Skin epidermis (tissue), 12 donors: Measurements from ENCODE around the gene PLEKHM1.
"Not testable (repeated sequence)": the region's sequence is repeated elsewhere in the genome, so short reads cannot be mapped to it uniquely, and the experiment has no call there.

Experiments used
- H3K27ac ChIP-seq, 21 experiments: fragments of 200-600 bp; sonication (generic) in 11 of 21; one replicate each; pipeline ENCODE4 v1.5.0; 2020; ENCODE audit warnings: mild to moderate bottlenecking in 3 of 21, inconsistent platforms in 2 of 21, moderate library complexity in 2 of 21
- H3K4me3 ChIP-seq, 7 experiments: fragments of 200-600 bp; sonication (generic) in 2 of 7; one replicate each; pipeline ENCODE4 v1.5.0; 2020; ENCODE audit warnings: inconsistent platforms in 2 of 7, mild to moderate bottlenecking in 2 of 7, moderate library complexity in 1 of 7

The PLEKHM1 gene

GRCh38 chr17:45444856-45445820 lies 45.4 kb downstream of the PLEKHM1 start:
- not testable (repeated sequence) for H3K4me3 ChIP-seq
- peak overlapping the region in 3 of 21 experiments; percentile 11 to 77 (median 54) for H3K27ac ChIP-seq

DNA sequence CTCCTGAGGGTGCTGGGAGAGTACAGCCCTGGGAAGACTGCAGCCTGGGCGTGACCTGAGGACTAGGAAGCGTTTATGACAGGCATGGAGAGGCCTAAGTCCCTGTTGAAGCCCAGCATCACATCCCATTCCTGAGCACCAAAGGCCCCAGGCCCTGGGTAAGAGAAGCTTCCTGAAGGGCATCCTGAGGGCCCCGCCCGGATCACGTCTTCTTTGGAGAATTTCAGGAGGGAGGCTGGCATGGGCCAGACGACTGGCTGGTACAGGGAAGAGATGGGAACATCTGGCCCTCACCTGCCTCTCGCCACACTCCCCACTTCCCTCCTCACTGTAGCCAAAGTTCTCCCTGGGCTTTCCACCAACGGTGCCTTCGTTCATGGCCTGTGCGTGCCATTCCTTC lies 46.2 kb downstream of the PLEKHM1 start:
- not testable (repeated sequence) for H3K27ac ChIP-seq, H3K4me3 ChIP-seq

- H3K27ac ChIP-seq, result not testable (repeated sequence)
Measured at GRCh38 chr17:45443371-45444260, 46.9 kb downstream of the PLEKHM1 start.

DNA sequence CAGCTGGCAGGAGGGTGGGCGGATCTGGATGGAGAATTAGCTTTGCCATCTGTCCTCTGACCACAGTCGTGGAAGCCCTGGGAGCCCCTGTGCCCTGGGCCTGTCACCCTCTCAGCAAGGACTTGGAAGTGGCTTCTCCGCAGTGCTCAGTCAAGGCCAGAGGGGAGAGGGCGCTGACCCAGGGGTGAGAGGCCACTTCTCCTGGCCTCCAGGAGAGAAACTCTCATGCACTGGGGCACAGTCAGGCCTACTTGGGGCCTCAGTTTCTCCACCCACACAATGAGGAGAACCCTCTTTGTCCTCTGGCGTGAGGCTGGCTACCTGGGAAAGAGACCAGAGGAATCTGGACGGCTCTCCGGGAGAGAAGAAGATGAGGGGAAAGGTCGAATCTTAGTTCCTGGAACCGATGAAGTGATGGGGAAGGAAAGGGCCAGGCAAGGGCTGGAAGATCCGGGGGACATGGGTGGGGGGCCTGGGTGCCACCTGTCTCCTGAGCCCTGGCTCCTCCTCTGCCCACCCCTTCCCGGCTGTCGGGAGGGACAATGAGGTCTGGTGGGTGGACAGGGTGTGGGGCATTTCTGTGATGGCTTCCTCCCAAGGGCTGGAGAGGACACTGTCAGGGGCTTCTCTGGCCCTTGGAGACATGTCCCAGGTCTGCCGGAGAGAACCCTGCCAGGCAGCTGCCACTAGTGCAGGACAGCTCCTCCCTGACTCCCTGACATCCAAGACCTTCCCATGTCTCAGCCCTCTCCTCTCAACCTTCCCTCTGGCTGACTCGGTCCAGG lies 48.8 kb downstream of the PLEKHM1 start:
- Histone ChIP-seq H3K27ac (peak overlapping the region in 2 of 21 experiments; percentile 2 to 9), H3K4me3 (no peak overlapping the region)

More at GRCh38 chr17:45443371-45444260, 46.9 kb downstream of the PLEKHM1 start:
- H3K4me3 ChIP-seq, result not testable (repeated sequence)

DNA sequence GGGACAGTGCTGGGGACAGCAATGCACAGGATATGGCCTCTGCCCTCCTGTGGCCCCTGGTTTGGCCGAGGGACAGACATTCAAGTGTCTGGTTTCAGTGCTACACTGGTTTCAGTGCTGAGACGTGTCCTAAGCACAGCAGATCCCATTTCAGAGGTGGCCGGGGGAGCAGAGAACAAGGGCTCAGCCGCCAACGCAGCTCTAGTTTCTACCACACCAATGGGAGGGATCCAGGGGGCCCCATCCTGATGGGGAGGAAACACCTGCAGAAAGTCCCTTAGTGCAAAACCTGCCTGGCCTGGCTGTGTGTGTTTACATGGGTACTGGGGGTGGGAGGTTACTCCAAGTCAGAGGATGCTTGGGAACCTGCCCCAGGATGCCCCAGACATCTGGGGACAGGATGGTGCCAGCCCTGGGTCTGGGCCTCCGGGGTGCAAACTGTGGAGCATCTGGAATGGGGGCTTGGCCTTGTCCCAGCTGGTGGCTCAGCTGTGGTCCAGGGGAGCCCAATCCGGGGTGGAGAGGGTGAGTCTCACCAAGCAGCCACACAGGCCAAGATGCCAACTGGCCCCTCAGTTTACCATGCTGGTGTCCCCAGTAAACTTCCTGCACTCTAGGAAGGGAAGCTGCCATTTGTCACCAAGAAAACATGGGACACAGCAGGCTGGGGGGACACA lies 49.5 kb downstream of the PLEKHM1 start:
- H3K27ac ChIP-seq, result peak overlapping the region in 3 of 21 experiments; percentile 9 to 64 (median 23)

GRCh38 chr17:45440161-45440778 lies 50.3 kb downstream of the PLEKHM1 start:
- Histone ChIP-seq H3K27ac (peak overlapping the region in 10 of 21 experiments; percentile 9 to 72 (median 40)), H3K4me3 (no peak overlapping the region)

More for the DNA sequence above, 49.5 kb downstream of the PLEKHM1 start:
- H3K4me3 ChIP-seq, result not testable (repeated sequence)

- peak overlapping the region in 8 of 21 experiments; percentile 13 to 64 (median 24) for H3K27ac ChIP-seq
- H3K4me3 ChIP-seq, result no peak overlapping the region
Measured at GRCh38 chr17:45438931-45439610, 51.5 kb downstream of the PLEKHM1 start.

DNA sequence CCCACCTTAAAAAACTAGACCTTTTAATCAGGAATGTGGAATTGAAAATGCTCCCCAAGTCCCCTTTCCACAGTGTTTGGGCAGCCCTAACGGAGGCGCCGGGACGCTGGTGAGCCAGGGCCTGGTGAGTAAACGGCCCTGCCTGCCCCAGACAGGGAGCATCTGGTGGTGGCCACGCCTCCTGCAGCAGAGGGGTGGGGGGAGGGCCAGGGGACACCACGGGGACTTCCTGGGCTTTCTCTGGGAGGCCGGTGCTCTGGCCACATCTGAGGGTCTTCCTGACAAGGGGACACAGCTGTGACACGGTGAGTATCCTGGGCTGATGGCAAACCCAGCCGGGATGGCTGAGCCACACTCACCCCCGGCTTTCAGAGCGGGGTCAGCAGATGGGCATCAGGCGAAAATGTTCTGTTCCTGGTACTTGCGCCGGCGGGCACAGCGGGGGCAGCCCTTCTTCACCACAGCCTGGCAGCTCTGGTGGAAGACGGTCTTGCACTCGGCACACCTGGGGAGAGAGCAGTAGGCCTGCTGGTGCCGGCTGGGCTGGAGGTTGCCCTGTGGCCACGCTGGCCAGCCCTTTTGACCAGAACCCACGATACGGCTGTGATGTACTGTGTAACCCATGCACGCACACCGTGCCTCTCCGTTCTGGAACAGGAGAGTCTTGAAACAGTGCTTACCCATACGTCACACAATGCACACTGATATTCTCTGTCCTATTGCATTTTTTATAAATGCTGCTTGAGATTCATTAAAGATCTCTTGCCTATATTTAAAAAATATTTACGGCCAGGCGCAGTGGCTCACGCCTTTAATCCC lies 52.8 kb downstream of the PLEKHM1 start:
- H3K27ac ChIP-seq, result no peak overlapping the region
- H3K4me3 ChIP-seq, result no peak overlapping the region

GRCh38 chr17:45436625-45437464 lies 53.7 kb downstream of the PLEKHM1 start:
- Histone ChIP-seq H3K27ac (peak overlapping the region in 2 of 21 experiments; percentile 4 to 43), H3K4me3 (no peak overlapping the region)

DNA sequence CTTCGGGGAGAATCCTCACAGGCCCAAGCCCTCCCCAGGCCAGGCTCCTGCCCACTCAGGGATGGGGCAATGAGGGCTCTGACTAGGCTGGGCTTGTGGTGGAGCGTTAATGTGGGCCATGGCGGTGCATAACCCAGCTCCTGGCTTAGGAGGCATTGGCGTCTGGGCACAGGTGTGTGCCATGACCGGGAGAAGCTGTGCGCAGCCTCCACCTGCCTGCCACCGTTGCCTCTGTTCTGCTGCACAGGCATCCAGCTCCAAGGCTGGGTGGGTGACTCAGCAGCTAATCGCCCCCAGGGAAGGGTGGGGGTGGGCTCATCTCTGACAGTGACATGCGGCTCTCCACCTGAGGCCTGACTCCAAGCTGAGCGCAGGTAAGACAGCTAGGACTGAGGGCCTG lies 54.4 kb downstream of the PLEKHM1 start:
- H3K27ac ChIP-seq, result peak overlapping the region in 1 of 21 experiments; percentile 4
- H3K4me3 ChIP-seq, result no peak overlapping the region

DNA sequence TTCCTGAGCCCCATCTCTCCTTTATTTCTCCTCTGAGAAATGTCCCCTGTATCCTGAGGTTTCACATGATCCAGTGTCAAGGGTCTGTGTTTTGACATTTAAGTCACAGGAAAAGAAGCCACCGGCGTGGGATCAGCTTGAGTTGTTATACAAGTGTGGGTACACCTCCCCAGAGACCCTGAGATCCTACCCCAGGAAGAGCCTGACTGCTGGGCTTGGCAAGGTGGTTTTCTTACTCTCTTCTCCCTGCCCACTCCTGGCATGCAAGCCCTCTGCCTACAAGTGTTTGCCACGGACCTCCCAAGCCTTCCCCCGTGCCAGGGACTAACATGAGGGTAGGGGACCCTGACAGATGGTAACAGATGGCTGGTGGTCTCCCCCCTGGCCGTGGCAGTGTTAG lies 55.0 kb downstream of the PLEKHM1 start:
- peak overlapping the region in 2 of 21 experiments; percentile 16 to 17 for H3K27ac ChIP-seq
- no peak overlapping the region for H3K4me3 ChIP-seq

DNA sequence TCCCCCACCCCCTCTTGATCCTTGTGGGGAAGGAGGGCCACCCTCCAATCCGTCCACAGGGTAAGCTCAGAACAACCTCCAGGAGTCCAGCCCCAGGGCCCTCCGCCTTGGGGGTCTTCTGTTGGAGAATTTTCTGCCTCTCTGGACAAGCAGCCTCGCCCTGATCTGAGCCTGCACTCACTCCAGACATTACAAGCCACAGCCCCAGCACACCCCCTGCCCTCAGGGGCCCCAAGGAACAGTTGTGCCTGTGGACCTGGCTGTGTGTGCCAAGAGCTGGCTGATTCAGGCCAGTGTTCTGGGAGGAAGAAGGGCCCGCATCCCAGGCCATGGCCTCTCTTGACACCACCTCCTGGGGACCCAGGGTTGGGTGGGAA lies 57.4 kb downstream of the PLEKHM1 start:
- peak overlapping the region; percentile 50 to 67 (median 61) for H3K4me3 ChIP-seq

DNA sequence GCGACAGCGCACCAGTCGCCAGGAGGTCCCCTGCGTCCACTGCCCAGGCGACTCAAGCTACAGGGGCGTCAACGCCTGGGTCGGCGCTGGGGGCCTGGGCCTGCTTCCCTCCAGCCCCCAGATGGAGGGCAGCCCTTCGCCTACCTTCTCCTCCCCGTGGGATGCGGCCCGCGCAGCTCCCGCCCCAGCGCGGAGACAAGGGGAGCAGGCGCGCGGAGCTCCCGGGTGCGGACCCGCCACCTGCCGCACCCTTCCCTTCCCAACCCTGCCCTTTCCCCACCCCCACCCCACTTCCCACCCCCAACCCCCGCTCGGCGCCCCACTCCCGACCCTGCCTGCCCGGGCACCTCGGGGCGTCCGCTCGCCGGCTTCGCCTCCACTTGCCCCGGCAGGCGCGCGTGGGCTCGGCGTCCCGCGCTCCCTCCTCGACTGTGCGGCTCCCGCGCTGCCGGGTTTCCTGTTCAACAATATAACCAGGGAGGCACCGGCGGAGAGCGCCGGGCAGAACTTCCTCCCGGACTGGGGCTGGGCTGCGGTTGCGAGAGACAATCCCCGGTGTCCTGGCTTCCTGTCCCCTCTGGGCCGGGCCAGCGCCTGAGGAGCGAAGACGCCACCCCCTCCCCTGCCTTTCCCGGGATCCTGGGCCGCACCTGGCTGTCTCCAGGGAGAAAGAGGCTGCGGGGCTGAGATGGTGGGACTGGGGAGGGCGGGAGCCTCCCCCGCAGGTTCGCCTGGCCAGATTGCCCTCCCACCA lies 57.9 kb downstream of the PLEKHM1 start, which contains the start of gene ARHGAP27:
ARHGAP27 (minus strand) TSS at position 466 of the 754 bp plus-strand sequence. CDS start 2,591 bp downstream, outside the sequence.
- Histone ChIP-seq H3K4me3 (peak within 1 kb of the TSS; percentile 50 to 67 (median 61)), H3K27ac (peak within 1 kb of the TSS; percentile 60 to 97 (median 86))

More for the DNA sequence above, 57.4 kb downstream of the PLEKHM1 start:
- H3K27ac ChIP-seq, result peak overlapping the region in 20 of 21 experiments; percentile 60 to 97 (median 88)

DNA sequence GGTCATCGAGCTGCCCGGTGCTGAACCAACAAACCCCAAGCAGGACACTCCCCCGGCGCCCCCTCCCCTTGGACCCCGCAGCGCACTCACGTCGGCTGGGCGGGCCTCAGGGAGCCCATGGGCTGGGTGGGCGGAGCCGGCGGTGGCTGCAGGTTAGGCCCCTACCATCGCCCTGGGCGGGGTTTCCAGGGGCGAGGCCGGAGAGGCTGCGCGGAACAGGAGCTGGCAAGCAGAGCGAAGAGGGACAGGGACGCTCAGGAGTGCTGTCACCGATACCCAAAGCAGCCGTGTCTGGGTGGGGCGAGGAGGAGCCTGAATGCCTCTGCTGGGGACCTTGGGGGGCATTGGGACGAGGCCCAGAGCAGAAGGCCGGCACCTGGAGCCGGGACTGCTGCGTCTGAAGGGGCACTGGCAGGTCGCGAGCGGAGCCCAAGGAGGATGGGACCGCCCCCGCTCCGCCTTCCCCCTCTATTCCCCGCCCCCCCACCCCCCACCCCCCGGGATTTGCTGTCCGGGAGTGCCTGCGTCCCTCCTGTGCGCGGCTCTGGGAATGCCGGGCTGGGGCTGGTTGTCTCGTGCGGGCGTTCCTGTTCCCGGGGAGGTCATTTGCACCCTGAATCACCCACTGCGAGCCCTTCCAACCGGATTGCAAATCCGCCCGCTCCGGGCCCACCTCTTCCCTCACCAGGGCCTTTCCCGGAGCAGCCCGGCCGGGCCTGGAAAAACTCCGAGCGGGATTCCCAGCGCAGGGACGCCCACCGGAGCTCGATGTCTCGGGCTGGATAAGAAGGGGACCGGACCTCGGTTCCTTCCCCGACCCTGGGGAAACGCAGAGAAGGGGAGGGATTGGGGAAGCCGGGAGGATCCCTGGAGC lies 58.8 kb downstream of the PLEKHM1 start:
- Histone ChIP-seq H3K4me3 (peak overlapping the region; percentile 50 to 67 (median 61)), H3K27ac (peak overlapping the region; percentile 60 to 97 (median 86))
